ENCODE results near the gene SPTBN1.

DNA sequence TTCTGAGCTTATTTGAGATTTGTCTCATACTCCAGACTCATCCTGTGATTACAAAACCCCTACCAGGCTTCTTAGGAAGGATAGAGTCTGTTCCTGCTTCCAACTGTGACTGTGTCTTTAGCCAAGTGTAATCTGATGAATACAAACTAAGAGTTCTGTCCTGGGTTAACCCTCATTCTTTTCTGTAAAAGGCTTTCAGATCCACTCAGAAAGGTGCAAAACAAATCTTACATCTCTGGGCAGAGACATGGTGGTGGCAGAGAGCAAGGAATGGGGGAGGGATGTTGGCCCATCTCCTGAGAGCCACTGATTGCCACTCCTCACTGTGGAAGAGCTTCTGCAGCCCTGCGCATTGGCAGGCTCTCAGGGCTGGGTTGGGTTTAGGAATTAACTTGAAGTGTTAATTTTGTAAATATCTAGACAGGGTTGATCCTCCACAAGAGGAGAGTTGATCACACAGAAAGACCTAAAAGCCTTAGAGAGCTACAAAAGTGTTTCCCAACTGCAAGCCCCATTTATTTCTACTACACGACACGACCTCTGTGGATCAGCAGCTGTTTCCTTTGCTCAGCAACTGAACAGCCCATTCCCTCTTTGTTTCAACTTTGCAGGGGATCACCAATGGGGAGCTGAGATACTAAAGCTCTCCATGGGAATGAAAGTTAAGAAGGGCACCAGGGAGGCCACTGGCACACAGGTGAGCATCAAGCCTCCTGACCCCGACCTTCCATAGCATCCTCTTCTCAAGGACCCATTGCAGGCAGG lies 23.7 kb upstream of the SPTBN1 start:
- TF ChIP-seq, protein P1, sequence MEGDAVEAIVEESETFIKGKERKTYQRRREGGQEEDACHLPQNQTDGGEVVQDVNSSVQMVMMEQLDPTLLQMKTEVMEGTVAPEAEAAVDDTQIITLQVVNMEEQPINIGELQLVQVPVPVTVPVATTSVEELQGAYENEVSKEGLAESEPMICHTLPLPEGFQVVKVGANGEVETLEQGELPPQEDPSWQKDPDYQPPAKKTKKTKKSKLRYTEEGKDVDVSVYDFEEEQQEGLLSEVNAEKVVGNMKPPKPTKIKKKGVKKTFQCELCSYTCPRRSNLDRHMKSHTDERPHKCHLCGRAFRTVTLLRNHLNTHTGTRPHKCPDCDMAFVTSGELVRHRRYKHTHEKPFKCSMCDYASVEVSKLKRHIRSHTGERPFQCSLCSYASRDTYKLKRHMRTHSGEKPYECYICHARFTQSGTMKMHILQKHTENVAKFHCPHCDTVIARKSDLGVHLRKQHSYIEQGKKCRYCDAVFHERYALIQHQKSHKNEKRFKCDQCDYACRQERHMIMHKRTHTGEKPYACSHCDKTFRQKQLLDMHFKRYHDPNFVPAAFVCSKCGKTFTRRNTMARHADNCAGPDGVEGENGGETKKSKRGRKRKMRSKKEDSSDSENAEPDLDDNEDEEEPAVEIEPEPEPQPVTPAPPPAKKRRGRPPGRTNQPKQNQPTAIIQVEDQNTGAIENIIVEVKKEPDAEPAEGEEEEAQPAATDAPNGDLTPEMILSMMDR (IDR thresholded peaks at IDR 0.05; ENCODE audit: borderline replicate concordance, extremely low read depth, low read length, poor library complexity, severe bottlenecking): no peak
- no peak for TF ChIP-seq EZH2 (IDR thresholded peaks at IDR 0.05; ENCODE audit: borderline replicate concordance, low read depth, low read length, severe bottlenecking)

Data from DND-41 (cell line).